Epithelial cell of prostate (primary cell): ENCODE data around the gene MBNL3.

ENCODE experiments used
- DNase-seq: peaks from one replicate; pipeline ENCODE4 v3.0.0-alpha.2; 2011; ENCODE audit warnings: low read depth, low spot score
- H3K27ac ChIP-seq: fragments of 450-650 bp; 2 replicates; pipeline ENCODE4 v1.5.1; 2017; ENCODE audit warnings: mild to moderate bottlenecking

The MBNL3 gene, protein sequence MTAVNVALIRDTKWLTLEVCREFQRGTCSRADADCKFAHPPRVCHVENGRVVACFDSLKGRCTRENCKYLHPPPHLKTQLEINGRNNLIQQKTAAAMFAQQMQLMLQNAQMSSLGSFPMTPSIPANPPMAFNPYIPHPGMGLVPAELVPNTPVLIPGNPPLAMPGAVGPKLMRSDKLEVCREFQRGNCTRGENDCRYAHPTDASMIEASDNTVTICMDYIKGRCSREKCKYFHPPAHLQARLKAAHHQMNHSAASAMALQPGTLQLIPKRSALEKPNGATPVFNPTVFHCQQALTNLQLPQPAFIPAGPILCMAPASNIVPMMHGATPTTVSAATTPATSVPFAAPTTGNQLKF

DNA sequence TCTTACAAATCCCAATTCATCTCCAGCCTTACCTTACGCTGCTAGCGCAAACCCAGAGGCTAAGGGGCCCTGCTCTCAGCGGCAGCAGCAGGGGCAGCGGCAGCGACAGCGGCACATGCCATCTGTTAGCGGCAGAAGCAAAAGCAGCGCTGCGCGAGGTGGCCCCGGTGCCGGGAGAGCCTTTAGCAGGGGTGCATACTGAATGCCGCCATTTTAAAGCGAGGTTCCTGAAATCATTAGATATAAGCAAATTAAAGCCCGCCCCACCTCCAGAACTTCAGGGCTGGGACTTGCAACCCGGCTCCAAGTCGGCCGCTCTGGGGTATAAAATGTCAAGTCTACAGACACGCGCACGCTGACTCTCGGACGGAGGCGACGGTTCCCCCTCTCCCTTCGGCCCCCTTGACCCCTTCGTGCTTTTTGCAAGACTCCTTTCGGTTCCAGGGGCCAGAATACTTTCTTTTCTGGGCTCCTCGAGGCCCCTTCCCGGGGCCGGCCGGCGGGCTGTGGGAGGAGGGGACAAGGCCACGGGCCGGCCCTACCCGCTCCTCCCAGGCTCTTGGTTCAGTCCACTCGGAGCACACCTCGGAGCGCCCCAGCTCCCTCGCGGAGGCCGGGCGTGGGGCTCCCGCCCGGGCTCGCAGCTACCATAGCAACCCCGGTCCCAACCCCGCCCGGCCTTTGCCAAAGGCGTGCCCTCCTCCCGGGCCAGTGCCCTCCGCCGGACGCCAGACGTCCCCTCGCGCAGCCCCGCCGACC is at the start of gene MBNL3:
TSS of gene MBNL3 (minus strand) at position 220 of the 759 bp plus-strand sequence. CDS start 49,427 bp downstream, outside the sequence.
- H3K27ac ChIP-seq: peak within 1 kb of the TSS; percentile 72
- DNase-seq: no peak

DNA sequence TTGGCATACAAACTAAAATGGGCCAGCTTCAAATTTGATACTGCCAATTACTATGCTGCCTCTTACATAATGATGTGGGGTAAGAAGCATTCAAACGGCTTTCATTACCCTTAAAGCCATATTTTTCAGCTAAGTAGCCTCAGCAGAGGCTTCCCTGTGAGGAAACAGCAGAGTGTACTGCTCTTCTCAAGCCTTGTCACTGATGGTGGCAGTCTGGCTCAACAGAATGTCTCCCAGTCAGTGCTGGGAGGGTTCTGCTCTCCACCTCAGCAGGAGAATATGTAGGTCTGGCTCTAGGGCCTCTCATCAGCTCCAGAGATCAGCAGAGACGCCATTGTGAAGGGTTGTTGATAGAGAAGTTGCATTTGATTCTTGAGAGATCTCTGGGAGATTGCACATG is 44.6 kb upstream of the MBNL3 start:
- DNase-seq: no peak
- H3K27ac ChIP-seq: no peak overlapping the region

DNA sequence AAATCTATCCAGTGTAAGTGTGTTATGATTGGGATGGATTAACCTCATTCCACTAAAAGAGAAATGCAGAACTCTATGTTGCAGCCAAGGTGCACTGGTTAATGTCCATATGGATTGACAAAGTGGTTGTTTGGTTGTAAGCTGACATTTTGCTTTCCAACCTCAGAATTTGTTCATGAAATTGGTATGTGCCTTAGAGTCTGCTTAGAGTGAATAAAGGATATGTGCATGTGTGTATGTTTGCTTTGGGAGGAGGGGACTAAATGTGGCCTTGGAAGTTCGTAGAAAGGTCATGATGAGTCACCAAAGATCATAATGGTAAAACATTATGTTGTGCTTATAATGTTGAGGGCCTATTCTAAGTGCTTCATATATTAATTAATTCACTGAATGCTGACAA is 44.1 kb upstream of the MBNL3 start:
- DNase-seq: peak; percentile 0

DNA sequence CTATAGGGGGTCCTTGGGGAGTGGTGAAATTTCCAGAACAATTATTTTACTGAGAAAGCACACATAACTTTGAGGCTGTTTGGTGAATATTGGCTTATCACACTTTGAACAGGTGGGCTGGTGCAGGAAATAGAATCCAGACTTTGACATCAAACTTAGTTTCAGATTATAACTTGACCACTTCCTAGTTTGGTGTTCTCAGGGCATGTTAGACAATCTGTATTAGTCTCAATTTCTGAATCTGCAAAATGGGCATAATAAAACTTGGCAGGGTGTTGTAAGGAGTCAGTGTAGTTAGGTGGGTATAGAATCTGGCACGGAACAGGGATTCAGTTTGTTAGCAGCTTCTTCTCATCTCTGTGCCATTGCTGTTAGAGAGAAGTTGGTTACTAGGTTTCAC is 43.3 kb upstream of the MBNL3 start:
- H3K27ac ChIP-seq: no peak overlapping the region
- no peak for DNase-seq

More for the DNA sequence above, 44.1 kb upstream of the MBNL3 start:
- H3K27ac ChIP-seq: no peak overlapping the region

DNA sequence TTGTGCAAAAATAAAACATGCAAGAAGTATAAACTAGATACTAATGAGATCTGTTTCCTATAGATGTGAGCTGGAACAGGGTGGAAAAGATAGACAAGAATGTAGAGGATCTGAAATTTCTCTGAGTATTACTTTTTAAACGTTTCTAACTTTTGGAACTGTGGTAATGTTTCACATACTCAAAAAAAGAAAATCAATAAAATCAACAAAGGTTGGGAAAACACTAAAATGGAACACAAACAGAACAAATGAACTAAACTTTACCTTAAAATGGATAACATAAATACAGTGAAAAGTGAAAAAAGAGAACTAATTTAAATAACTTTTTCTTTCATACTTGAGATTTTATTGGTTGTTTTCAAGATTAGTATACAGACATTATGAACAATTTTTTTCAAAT is 32.0 kb upstream of the MBNL3 start:
- DNase-seq: no peak
- H3K27ac ChIP-seq: no peak overlapping the region

DNA sequence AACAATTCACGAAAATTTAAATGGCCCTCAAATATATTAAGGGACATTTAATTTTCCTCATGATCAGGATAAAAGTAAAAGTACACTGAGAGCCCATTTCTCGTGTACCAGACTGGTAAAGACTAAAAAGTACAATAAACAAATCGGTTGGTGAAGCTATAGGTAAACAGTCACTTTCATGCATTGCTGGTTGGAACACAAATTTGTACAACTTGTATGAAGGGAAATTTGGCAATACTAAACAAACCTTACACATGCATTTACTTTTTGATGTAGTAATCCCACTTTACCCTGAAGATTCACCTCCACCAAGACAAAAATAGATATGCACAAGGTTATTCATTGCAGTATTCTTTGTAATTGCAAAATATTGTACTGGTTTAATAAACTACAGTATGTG is 31.4 kb upstream of the MBNL3 start:
- no peak overlapping the region for H3K27ac ChIP-seq
- DNase-seq: no peak

DNA sequence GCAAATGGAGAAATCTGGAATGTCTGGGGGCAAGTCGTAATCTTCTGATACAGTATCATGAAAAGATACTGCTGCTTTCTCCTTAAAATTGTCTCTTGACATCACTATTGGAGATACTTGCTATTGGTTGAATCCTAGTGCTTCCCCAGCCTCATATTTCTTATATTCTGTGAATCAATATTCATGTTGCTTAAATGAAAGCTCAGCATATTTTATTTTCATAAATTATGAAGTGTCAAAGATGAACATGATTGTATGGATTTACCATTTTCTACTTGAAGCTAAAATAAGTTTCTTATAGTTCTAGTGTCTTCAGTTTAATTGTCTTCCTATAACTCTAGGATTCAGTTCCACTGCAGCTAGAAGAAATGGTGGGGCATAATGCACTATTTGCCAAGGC is 29.6 kb upstream of the MBNL3 start:
- no peak for DNase-seq
- H3K27ac ChIP-seq: no peak overlapping the region

DNA sequence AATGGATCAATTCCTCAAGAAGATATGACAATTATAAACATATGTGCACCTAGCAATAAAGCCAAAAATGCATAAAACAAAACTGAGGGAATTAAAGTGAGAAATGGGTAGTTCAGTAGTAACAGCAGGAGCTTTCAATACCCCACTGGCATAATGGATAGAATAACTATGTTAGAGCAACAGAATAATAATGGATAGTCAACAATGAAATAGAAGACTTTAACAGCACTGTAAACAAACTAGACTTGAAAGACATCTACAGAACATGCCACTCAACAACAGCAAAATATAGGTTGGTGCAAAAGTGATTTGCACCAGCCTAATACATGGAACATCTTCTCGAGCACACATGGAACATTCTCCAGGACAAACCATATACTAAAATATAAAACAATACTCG is 20.0 kb upstream of the MBNL3 start:
- no peak for DNase-seq
- no peak overlapping the region for H3K27ac ChIP-seq

DNA sequence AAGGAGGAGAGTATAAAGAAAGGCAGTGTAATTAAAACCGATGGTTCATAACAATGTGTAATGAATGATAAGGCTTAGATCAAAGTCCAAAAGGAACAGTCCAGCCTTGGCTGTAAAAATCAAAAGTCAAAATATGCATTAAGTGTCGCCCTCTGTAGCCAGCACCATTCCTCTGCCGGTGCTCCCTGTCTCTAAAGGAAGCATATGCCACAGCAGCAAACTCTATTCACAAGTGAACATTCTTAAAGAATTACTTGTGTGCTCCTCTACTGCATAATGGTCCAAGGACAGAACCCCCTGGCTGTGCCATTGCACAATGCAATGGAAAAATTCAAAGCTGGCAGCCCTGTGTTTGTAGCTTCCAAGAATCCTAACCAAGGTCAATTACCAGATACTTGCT is 16.3 kb upstream of the MBNL3 start:
- no peak for DNase-seq
- no peak overlapping the region for H3K27ac ChIP-seq

DNA sequence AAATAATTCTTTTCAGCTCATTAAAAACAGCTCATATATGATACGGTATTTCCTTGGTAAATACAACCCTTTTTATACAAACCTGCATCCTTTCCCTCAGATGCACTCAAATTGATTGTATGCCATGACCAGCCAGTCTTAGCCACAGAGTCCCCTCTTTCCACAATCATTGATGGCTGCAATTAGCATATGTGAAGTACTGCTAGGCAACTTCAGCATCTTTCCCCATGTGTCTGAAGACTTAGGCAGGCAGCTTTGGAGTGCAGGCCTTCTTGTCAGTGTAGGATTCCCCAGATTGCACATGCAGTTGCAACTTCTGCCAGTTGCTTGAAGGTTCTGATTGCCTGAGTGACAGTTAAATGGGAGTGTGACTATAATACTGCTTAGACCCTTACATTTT is 15.6 kb upstream of the MBNL3 start:
- no peak for DNase-seq
- H3K27ac ChIP-seq: no peak overlapping the region

DNA sequence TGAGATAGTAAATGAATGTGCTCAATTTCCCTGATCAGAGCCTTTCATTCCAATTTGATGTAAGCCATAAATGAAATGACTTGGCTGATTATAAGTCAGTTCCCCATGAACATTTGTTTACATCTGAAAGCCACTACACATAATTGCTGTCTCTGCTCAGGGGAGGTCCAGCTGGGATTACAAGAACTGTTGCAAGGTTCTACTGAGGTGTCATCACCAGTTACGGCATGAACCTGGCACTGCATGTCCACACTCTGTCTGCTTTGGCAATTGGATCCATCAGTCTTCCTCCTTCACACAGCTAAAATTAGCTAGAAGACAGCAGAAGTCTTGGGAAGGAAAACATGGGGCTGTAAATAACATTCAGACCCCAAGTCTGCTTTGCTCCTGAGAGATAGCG is 12.8 kb upstream of the MBNL3 start:
- no peak for DNase-seq

DNA sequence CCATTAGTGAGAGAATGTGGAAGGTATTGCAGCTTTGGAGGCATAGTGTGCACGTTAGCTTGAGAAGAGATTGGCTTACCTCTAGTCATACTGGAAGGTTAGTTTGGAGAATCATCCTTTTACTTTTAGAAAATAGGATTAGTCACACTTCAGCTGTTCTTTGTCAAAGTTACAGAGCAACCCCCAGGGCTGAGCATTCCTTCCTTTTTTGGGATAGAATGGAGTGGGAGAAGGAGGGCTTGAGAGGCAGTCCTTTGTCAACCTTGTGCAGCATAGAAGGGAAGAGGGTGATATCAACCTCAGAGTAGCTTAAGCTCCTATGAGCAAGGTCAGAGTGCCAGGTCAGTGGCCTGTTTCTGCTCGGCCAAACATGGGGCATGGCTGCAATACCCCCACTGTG is 8.6 kb upstream of the MBNL3 start:
- DNase-seq: no peak
- H3K27ac ChIP-seq: no peak overlapping the region

More for the DNA sequence above, 12.8 kb upstream of the MBNL3 start:
- no peak overlapping the region for H3K27ac ChIP-seq

DNA sequence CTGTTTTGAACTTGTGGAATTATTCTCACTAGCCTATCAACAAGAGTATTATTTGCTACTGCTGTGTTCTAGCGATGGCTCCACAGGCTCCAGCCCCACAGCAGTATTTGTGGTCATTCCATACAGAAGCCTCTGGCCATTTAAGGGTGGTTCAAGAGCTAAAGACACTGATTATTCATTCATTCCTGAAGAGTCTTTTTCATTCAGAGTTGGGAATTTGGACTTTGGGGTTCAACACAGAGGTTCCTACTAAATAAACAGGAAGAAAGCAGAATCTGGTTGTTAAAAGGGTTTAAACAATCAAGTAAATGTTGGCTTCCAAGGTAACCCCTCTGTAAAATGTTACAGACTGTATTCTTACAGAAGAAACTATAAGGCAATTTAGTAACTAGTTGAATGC is 4.3 kb upstream of the MBNL3 start:
- no peak for DNase-seq
- H3K27ac ChIP-seq: no peak overlapping the region

DNA sequence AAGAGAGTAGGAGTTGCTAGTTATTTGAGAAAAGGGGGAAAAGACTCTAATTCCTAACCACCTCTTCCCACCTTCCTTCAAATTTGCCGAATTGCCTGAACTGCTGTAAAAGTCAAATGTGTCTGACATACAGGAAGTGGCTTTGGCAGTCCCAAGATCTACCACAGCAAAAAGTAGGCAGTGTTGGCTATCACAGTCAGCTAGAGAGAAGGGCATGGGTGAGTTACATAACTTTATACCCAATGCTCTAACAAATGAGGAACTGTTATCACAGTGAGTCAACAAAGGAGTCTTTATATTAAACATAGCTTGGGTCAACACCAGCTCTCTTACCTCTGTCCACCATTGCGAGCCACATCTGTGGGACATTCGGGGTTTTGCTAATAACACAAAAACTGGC is 2.4 kb upstream of the MBNL3 start:
- H3K27ac ChIP-seq: no peak overlapping the region
- no peak for DNase-seq

DNA sequence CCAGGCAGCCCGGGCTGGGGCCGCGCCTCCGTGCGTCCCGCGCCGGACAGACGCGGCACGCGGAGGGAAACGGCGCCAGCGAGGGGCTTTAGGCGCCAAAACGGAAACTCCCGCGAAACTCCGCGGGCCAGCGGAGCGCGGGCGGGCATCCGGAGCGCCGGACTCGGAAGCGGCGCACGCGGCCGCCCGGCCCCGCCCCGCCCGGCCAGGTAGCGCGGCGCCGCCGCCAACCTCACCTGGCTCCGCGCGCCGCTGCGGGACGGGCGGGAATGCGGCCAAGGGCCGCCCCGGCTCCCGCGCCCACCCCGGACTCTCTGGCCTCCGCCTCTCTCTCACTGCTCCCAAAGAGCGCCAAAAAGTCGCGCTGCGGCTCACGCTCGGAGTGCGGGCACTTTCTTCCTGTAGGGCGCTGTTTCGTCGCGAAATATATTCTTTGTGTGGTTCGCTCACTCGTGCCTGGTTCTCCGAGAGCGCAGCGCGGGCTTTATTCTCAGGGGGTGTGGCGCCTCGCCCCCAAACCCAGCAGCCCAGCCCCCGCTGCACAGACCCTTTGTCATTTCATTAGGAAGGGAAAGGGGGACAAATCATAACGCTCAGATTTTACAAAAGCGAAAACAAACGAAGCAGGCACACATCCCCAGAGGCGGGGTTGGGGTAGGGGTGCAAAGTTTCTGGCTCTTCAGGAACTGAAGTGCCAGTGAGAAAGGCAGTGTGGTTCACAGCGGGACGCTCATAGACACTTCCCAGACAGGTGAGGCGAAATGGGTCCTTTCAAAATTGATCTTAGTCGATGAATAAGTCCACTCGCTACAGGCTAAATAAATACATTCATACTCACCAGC is 961 bp upstream of the MBNL3 start:
- H3K27ac ChIP-seq: peak overlapping the region; percentile 72
- no peak for DNase-seq

DNA sequence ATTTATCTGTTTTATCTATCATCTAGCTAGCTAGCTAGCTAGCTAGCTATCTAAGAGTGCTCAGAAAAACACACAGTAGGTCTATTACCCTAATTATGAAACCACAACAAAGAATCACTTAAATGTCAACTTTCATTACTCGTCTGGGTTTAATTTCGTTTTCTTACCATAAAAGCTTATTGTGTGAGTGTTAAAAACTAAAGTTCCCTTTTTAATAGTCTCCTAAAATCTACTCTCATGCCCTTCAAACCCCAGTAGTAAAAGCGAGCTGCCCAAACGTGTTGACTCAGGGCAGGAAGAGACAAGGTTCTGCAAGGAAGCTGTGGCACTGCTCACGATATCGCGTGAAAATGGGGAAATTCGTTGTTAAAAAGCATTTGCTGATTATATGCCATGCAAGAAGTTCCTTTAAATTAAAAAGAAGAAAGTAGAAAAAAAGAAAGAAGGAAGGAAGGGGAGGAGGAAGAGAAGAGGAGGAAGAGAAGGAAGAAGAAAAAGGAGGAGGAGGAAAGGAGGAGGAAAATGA is 595 bp downstream of the MBNL3 start:
- peak overlapping the region; percentile 72 for H3K27ac ChIP-seq
- DNase-seq: no peak

DNA sequence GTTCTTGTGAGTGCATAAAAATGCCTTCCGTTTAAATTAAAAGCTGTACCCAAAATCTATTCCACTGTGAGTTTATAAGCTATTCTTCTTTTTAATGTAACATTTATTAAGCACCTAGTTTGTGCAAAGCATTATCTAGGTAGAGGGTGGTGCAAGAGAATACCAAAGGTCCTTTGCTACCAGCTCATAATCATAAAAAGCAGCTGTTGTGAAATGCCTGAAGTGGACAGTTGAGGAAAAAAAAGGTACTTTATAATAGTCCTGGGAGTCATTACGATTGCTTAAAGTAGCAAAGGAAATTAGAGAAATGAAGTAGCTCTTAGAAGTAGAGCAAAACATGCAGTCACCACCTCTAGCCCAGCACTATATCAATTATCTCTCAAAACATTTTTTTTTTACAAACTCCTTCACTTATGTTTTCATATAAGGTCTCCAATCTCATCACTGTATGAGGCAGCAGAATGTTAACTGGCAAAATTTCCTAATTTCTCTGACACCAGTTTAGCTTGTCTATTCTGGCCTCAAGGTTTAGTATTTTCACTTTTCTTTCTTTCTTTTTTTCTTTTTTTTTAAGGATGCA is 2.1 kb downstream of the MBNL3 start:
- DNase-seq: no peak
- no peak overlapping the region for H3K27ac ChIP-seq

DNA sequence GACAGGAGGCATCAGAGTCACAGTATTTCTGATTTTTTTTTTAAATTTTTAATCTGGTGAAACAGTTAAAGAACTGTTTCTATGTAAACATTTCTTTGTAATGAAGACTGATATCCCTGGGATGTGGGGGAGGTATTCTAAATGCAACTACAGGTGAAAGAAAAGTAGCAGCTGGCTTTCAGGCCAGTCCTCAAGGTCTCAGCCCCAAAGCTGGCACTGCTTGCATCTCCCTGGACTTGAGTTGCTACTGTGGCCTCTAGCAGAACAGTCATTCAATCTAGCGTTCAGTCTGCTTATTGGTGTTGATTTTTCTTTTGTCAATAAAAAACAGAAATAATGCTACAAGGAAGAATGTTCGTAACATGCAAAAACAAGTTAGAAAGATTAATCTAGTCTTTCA is 4.9 kb downstream of the MBNL3 start:
- DNase-seq: no peak
- no peak overlapping the region for H3K27ac ChIP-seq

DNA sequence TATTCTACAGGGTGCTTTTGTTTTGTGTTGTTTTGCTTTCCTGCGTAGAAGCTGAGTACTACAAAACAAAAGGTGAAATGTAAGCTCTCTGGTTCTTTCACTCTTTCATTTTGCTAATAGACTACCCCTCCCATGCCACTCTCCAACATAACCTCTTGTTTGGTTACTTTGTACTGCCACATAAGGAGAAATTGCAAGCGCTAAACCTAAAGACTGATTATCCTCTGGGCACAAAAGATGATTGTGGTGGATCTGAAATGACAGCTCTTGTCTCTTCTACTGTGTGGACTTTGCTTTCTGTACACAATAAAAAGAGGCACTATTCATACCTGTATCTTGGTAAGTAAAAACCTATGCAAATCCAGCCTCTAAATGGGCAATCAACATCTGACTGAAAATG is 5.3 kb downstream of the MBNL3 start:
- H3K27ac ChIP-seq: no peak overlapping the region
- DNase-seq: no peak

DNA sequence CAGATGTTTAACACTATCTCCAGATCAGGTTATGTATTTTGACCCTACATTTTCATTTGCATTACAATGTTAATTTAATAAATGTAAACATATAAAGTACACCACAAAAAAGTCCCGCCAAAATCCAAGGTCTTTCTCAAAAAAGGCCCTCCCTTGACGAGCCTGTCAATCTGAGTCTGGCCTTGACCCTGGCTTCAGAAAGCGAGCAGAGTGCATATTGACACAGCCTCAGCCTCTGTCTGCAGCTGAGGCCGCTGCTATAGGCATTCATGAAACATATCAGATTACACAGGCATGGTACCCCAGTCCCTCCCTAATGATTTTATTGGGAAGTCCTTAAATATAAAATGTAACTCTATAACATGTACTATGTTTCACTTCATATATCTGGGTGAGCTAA is 6.2 kb downstream of the MBNL3 start:
- no peak for DNase-seq

More for the DNA sequence above, 6.2 kb downstream of the MBNL3 start:
- H3K27ac ChIP-seq: no peak overlapping the region
